HG03432 (cell line): Measurements from ENCODE around the gene RNF213.
"Not testable (repeated sequence)": the region's sequence is repeated elsewhere in the genome, so short reads cannot be mapped to it uniquely, and the experiment has no call there.

Source experiments
- ATAC-seq: cut with Tn5 transposase; IDR thresholded peaks from one replicate; pipeline ENCODE4 v1.9.1; 2021; ENCODE audit warnings: mild to moderate bottlenecking, moderate library complexity; ENCODE audit not compliant: unreplicated experiment

The RNF213 gene

GRCh38 chr17:80386341-80386740, 125.7 kb downstream of the RNF213 start:
- ATAC-seq = no peak

DNA sequence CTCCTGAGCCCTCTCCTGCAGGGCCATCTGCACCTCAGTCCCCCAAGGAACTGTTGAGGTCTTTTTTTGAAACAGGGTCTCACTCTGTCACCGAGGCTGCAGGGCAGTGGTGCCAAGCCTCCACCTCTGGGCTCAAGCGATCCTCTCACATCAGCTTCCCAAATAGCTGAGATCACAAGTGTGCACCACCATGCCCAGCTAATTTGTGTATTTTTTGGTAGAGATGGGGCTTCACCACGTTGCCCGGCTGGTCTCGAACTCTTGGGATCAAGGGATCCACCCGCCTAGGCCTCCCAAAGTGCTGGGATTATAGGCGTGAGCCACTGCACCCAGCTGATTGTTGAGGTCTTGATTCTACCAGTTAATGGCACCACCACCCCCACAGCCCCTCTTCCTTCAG, 126.4 kb downstream of the RNF213 start:
- no peak for ATAC-seq

DNA sequence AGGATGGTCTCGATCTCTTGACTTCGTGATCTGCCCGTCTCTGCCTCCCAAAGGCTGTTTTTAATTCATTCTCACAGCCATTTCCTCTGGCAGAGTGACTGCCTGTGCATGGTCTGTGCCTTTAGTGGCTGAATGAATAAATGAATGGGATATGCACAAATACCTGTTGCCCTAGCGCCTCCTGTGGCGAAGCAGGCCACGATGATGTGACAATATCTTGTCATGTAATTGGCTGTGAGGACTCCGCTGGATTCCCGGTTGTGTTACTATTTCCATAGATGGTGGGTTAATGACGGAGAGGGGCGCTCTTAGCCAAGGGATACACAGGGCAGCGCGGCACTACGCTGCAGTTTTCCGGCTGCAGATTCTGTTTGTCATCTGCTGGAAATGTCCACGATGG, 127.5 kb downstream of the RNF213 start:
- ATAC-seq = no peak

DNA sequence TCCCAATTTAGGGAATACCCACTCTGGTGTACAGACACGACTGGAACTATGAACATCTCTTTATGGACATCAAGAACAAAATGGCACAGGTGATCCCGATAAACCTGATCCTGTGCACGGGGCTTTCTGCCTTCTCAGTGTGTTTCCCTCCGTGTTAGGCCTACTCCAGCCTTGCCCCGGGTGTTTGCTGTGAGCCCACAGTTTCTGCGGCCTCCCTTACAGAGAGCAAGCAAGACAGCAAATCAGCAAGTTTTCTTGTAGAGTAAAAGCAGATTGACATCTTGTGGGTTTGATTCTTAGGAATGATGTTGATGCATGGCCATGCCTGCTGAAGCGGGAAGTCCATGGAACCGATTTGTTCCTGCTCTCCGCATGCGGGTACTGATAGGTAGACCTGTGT, 127.9 kb downstream of the RNF213 start:
- ATAC-seq = no peak

DNA sequence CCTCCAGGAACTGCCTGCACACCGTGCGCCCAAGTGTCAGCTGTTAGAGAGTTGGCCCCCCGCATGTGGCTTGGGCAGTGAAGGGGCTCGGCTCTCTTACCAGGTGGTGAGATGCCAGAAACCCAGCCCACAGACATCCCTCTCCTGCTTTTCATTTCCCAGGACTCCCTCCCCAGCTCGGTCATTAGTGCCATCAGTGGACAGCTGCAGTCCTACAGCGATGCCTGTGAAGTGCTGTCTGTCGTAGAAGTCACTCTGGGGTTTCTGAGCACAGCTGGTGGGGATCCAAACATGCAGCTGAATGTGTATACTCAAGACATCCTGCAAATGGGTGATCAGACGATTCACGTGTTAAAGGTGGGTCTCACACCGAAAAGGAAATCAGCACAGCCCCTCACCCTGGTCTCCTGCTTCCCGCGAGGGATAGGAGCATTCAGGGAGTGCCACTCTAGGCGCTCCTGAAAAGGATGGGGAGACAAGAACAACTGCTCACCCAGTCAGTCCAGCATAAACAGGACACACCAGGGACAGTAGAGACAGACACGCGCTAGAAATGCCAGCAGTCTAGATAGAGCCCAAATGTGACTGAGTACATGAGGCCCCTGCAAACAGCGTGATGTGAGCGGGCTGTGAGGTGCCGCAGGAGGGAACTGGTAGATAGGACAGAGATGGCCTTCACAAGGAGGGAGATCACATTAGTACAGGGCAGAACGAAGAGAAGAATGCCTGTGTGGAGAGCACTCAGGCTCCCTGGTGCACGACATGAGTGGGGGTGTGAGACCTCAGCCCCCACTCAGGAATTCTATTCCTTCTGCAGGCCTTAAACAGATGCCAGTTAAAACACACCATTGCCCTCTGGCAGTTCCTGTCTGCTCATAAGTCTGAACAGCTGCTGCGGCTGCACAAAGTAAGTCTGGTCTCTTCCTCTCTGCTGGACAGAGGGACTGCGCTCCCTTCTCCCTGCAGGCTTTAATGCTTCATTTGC, 128.7 kb downstream of the RNF213 start:
- no peak for ATAC-seq

DNA sequence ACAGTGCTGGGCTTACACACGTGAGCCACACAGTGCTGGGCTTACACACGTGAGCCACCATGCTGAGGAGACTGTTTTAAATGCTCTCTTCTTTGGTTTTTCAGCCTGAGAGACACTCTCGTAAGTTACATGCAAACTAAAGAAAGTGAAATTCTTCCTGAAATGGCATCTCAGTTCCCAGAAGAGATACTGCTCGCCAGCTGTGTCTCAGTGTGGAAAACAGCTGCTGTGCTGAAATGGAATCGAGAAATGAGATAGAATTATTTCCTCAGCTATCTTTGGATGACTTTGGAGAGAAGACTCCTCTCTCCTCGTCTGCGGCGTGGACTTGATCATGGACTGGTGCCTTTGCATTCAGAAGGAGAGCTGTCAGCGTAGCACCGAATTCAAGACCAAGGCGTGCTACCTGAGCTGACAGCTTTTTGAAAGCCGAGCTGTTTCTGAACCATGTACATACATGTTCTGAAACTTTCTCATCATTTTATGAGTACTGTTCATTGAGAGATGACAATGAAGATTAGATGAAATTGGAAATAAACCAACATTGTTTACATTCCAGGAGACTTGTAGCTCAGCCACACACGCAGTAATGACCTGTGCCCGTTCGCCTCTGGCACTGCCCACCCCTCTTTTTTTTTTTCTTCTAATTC, 132.7 kb downstream of the RNF213 start:
- no peak for ATAC-seq

DNA sequence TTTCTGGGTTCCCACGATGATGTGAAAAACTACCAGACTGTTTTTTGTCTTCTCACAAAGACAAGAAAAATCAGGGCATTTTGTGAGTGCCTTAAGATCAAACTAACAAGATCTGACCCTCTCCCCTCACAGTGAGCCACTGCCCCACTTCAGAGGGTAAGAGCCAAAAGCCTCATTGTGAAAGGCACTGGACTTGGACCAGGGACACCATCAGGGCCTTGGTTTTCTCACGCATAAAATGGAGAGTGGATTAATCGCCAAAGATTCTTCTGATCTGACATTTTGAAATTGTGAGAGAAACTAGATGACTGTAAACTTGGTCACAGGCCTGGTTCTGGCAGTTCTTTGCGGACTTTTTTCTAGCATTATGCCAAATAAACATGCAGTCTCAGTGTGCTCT, 133.3 kb downstream of the RNF213 start:
- no peak for ATAC-seq

- no peak for ATAC-seq
Observed at GRCh38 chr17:80394629-80395216, 134.1 kb downstream of the RNF213 start.

GRCh38 chr17:80395402-80396151, 134.9 kb downstream of the RNF213 start:
- ATAC-seq = no peak

DNA sequence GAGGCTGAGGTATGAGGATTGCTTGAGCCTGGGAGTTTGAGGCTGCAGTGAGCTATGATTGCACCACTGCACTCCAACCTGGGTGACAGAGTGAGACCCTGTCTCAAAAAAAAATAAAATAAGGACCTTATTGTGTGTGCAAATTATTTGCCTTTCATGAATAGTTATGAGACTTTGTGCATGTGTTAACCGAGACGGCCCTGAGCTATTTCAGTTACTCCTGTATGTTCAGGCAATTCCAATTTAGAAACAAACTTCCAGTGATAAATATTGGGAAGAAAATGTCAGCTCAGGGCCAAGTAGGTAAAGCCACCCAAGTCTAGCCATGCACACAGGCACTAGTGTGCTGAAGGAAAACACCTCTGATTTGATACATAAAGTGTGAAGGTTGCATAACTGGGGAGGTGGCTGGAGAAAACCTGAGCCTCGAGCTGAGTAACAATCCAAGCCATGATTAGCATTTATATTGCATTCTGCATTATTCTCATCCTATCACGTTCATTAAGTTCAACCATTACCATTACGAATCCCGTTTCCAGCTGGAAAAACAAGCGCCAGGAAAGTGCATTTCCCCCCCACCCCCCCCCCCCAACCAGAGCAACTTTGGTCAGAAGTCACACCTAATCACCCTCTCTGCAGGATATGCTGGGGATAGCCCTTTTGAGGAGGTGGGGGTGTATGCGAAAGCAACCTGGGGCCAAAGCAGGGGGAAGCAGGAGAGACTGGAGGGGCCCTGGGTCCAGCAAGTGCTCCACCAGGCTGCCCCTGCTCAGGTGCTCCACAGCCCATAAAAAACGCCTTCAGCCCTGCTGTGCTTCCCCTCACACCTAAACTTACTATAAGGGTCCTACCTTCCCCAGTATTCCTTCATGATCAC, 135.7 kb downstream of the RNF213 start:
- no peak for ATAC-seq

DNA sequence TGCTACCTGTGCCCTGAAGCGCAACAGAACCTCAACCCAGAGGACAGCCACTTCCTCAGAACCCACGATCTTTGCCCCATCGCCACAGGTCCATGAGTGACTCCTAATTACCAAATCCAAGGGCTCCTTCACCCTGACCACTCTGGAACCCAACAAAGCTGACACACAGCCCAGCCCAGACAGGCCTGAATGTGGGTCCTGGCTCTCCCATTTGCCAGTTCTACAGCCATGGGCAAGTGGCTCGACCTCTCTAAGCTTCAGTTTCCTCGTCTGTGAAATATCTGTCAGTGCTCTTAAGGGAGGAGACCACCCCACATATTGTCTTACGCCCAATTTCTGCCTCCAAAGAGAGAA, 136.4 kb downstream of the RNF213 start:
- ATAC-seq = no peak

- ATAC-seq = no peak
Observed at GRCh38 chr17:80397686-80398085, 137.0 kb downstream of the RNF213 start.

GRCh38 chr17:80401086-80401485, 140.4 kb downstream of the RNF213 start:
- ATAC-seq = not testable (repeated sequence)

- not testable (repeated sequence) for ATAC-seq
Observed at GRCh38 chr17:80402102-80402501, 141.4 kb downstream of the RNF213 start.

DNA sequence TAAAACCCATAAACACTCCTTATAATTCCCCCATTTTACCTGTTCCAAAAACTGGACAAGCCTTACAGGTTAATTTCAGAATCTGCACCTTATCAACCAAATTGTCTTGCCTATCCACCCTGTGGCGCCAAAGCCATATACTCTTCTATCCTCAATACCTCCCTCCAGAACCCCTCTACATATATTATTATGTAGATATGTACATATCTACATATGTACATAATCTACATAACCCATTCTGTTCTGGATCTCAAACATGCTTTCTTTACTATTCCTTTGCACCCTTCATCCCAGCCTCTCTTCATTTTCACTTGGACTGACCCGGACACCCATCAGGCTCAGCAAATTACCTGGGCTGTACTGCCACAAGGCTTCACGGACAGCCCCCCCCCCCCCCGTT, 142.3 kb downstream of the RNF213 start:
- ATAC-seq = no peak

- no peak for ATAC-seq
Observed at GRCh38 chr17:80406146-80406545, 145.5 kb downstream of the RNF213 start.

- not testable (repeated sequence) for ATAC-seq
Observed at GRCh38 chr17:80407917-80408316, 147.3 kb downstream of the RNF213 start.

GRCh38 chr17:80408872-80409271, 148.2 kb downstream of the RNF213 start:
- ATAC-seq = no peak

DNA sequence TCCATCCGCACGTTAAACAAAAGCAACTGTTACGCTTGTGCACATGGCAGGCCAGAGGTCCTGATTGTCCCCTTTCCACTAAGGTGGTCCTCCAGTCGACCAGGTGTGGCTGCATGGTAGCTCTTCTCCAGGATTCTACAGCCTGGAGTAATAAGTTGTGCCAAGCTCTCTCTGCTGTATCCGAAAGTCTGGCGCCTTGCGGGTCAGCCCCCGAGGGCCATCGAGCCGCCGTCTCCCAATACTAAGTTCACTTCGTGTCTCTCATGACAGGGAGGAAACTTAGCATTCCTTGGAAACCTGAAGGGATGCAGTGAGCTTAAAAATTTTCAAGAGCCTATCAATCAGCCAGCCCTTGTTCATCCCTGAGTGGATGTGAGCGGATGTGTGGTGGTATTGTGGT, 149.0 kb downstream of the RNF213 start:
- no peak for ATAC-seq

DNA sequence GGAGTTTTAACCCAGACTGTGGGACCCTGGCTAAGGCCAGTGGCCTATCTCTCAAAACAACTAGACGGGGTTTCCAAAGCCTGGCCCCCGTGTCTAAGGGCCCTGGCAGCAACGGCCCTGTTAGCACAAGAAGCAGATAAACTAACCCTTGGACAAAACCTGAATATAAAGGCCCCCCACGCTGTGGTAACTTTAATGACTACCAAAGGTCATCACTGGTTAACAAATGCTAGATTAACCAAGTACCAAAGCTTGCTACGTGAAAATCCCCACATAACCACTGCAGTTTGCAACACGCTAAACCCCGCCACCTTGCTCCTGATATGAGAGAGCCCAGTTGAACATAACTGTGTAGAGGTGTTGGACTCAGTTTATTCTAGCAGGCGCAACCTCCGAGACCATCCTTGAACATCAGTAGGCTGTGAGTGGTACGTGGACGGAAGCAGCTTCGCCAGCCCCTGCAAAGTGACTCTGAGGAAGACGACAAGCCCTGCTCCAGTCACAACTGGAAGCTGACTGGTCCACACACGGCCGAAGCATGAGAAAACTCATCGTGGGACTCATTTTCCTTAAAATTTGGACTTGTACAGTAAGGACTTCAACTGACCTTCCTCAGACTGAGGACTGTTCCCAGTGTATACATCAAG, 149.9 kb downstream of the RNF213 start:
- not testable (repeated sequence) for ATAC-seq
